ENCODE measurements around the gene RRAGB. TPM values are rescaled to one million over a fixed set of nuclear protein-coding genes. Genes with fewer than 3 reads are reported as not detected.

The RRAGB gene
- total RNA-seq, 2 donors from 2014 or later, result 15.5 to 23.0 TPM

GRCh38 chrX:55778322-55778721 is 60.8 kb downstream of the RRAGB start:
- Histone ChIP-seq H3K9ac (ENCODE audit: extremely low read depth, low read length, poor library complexity, severe bottlenecking) (no peak overlapping the region), H3K4me3 (ENCODE audit: low read length) (no peak overlapping the region), H3K27ac (ENCODE audit: low read depth, low read length) (no peak overlapping the region), H3K27me3 (ENCODE audit: control insufficient read depth, insufficient read depth, low read length, poor library complexity, severe bottlenecking) (no peaks in the 10 kb centered on the region), H3K9me3 (ENCODE audit: control insufficient read depth, low read length) (no peaks in the 10 kb centered on the region), H3K4me1 (ENCODE audit: control insufficient read depth, insufficient read depth, low read length) (no peaks in the 10 kb centered on the region), H3K36me3 (ENCODE audit: control insufficient read depth, insufficient read depth, low read length) (peaks cover 3% of the 10 kb centered on the region)
- TF ChIP-seq CTCF (conservative IDR thresholded peaks at IDR 0.05), result no peak
- peaks cover 4% of the 10 kb centered on the region for H3K4me1 Mint-ChIP-seq
- no peak overlapping the region for H3K4me3 Mint-ChIP-seq
- H3K9me3 Mint-ChIP-seq, result peaks cover 75% of the 10 kb centered on the region
- H3K36me3 Mint-ChIP-seq (ENCODE audit: low read depth), result peaks cover 23% of the 10 kb centered on the region
- DNase-seq, result no peak
- H3K27me3 Mint-ChIP-seq (ENCODE audit: insufficient read depth), result no peaks in the 10 kb centered on the region
- no peak overlapping the region for H3K27ac Mint-ChIP-seq

- peaks cover 17% of the 10 kb centered on the region for H3K36me3 Mint-ChIP-seq (ENCODE audit: low read depth)
- no peaks in the 10 kb centered on the region for H3K27me3 Mint-ChIP-seq (ENCODE audit: insufficient read depth)
- peaks cover 4% of the 10 kb centered on the region for H3K4me1 Mint-ChIP-seq
- Histone ChIP-seq H3K9me3 (ENCODE audit: control insufficient read depth, low read length) (no peaks in the 10 kb centered on the region), H3K9ac (ENCODE audit: extremely low read depth, low read length, poor library complexity, severe bottlenecking) (no peak overlapping the region), H3K4me3 (ENCODE audit: low read length) (no peak overlapping the region), H3K27ac (ENCODE audit: low read depth, low read length) (no peak overlapping the region), H3K27me3 (ENCODE audit: control insufficient read depth, insufficient read depth, low read length, poor library complexity, severe bottlenecking) (no peaks in the 10 kb centered on the region), H3K36me3 (ENCODE audit: control insufficient read depth, insufficient read depth, low read length) (no peaks in the 10 kb centered on the region), H3K4me1 (ENCODE audit: control insufficient read depth, insufficient read depth, low read length) (peaks cover 4% of the 10 kb centered on the region)
- no peak for DNase-seq
- H3K27ac Mint-ChIP-seq, result no peak overlapping the region
- no peak for TF ChIP-seq CTCF (conservative IDR thresholded peaks at IDR 0.05)
- H3K4me3 Mint-ChIP-seq, result no peak overlapping the region
- peaks cover 56% of the 10 kb centered on the region for H3K9me3 Mint-ChIP-seq
- 91 to 100% methylated on average over 2 to 3 of the region's 3 CpGs for WGBS, 2 experiments (ENCODE audit: insufficient coverage in 1 of 2, insufficient read length in 1 of 2)
These were observed 66.2 kb downstream of the RRAGB start for GRCh38 chrX:55783723-55784122.

DNA sequence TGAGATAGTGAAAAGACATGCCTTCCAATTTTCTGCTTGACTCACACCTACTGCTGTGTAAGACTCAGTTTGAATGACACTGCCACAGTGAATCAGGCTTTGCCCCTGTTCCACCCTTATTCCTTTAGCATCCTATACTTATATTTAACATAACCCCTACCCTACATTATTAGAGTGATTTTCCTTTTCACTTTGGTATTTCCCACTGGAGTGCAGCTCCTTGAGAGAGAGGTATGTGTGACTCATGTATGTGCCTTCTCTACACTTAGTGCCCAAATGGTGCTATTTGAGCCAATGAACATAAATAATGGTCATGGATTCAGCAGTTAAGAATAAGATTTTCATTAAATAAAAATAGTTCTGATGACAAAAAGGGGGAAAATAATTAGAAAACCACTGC is 69.5 kb downstream of the RRAGB start:
- DNase-seq, result no peak
- Mint-ChIP-seq H3K9me3 (peaks cover 30% of the 10 kb centered on the region), H3K27me3 (ENCODE audit: insufficient read depth) (no peaks in the 10 kb centered on the region), H3K4me1 (peaks cover 4% of the 10 kb centered on the region), H3K27ac (peak overlapping the region; percentile 79), H3K4me3 (no peak overlapping the region), H3K36me3 (ENCODE audit: low read depth) (peaks cover 4% of the 10 kb centered on the region)
- H3K9ac ChIP-seq (ENCODE audit: extremely low read depth, low read length, poor library complexity, severe bottlenecking), result no peak overlapping the region
- no peak for TF ChIP-seq CTCF (conservative IDR thresholded peaks at IDR 0.05)
- H3K27me3 ChIP-seq (ENCODE audit: control insufficient read depth, insufficient read depth, low read length, poor library complexity, severe bottlenecking), result no peaks in the 10 kb centered on the region
- H3K36me3 ChIP-seq (ENCODE audit: control insufficient read depth, insufficient read depth, low read length), result no peaks in the 10 kb centered on the region
- no peak overlapping the region for H3K4me3 ChIP-seq (ENCODE audit: low read length)
- peaks cover 4% of the 10 kb centered on the region for H3K4me1 ChIP-seq (ENCODE audit: control insufficient read depth, insufficient read depth, low read length)
- H3K9me3 ChIP-seq (ENCODE audit: control insufficient read depth, low read length), result no peaks in the 10 kb centered on the region
- no peak overlapping the region for H3K27ac ChIP-seq (ENCODE audit: low read depth, low read length)
